Activated CD4-positive, alpha-beta memory T cell treated with anti-CD3 and anti-CD28 coated beads for 36 hours (primary cell): Measurements from ENCODE around the gene UEVLD. TPM values are rescaled to one million over a fixed set of nuclear protein-coding genes. Genes with fewer than 3 reads are reported as not detected.
"Not testable (repeated sequence)": the region's sequence is repeated elsewhere in the genome, so short reads cannot be mapped to it uniquely, and the experiment has no call there.

Source experiments
- CTCF ChIA-PET: fragments of 350-600 bp; sonication (Branson Sonifier 250); formaldehyde crosslinking; loops from one replicate; lab custom pipeline; 2021; ENCODE audit warnings: antibody characterized with exemption, inconsistent platforms; lab: Charles Lee
- POLR2A ChIA-PET: fragments of 350-600 bp; sonication (Branson Sonifier 250); formaldehyde crosslinking; loops from one replicate; lab custom pipeline; 2021; ENCODE audit warnings: antibody characterized with exemption; lab: Charles Lee
- DNase-seq: peaks from one replicate; pipeline ENCODE4 v3.0.0-alpha.2; 2020
- H3K27ac Mint-ChIP-seq: one replicate; pipeline ENCODE4 v1.8.0; 2021; ENCODE audit warnings: mixed read lengths
- H3K27me3 Mint-ChIP-seq: one replicate; pipeline ENCODE4 v1.8.0; 2021; ENCODE audit warnings: mixed read lengths
- H3K36me3 Mint-ChIP-seq: one replicate; pipeline ENCODE4 v1.8.0; 2021; ENCODE audit warnings: mixed read lengths
- H3K4me1 Mint-ChIP-seq: one replicate; pipeline ENCODE4 v1.8.0; 2021; ENCODE audit warnings: low read depth, mixed read lengths
- H3K4me3 Mint-ChIP-seq: one replicate; pipeline ENCODE4 v1.8.0; 2021; ENCODE audit warnings: mild to moderate bottlenecking, mixed read lengths
- H3K9me3 Mint-ChIP-seq: one replicate; pipeline ENCODE4 v1.8.0; 2021; ENCODE audit warnings: mixed read lengths
- intact Hi-C: fragments of 100-400 bp; cut with micrococcal nuclease; formaldehyde crosslinking; loops from one replicate; pipeline ENCODE4 v1.15.1; 2023
- total RNA-seq, 2 experiments: library from RNA; stranded (reverse); gene quantifications; one replicate each; pipeline ENCODE4 v1.2.3, GENCODE V29; 2021

The UEVLD gene
- total RNA-seq, 2 experiments from 2014 or later, result 20.9 to 26.2 TPM

- ChIA-PET POLR2A (interaction anchor here (1.3 to 4.6 kb wide), 3 partner anchors 14 to 89 kb away, joined by 4 to 61 read pairs (median 10); partner anchors contain the start of genes SPTY2D1 and TSG101), CTCF (interaction anchor here (1.0 to 2.9 kb wide), 5 partner anchors 14 to 149 kb away, joined by 3 to 24 read pairs (median 4); partner anchors contain the start of gene SPTY2D1)
- peak overlapping the region; percentile 77 for H3K27ac Mint-ChIP-seq
- peak; percentile 14 for DNase-seq
- intact Hi-C loops, result loop anchor here (1.0 to 5.0 kb wide), 5 partner anchors 18 to 149 kb away; partner anchors contain the start of genes SPTY2D1 and UEVLD
- peak overlapping the region; percentile 5 for H3K4me3 Mint-ChIP-seq
- H3K4me1 Mint-ChIP-seq, result peaks cover 46% of the 10 kb centered on the region
- H3K27me3 Mint-ChIP-seq, result no peaks in the 10 kb centered on the region
- peaks cover 29% of the 10 kb centered on the region for H3K36me3 Mint-ChIP-seq
- no peaks in the 10 kb centered on the region for H3K9me3 Mint-ChIP-seq
These were observed 27.3 kb upstream of the UEVLD start for GRCh38 chr11:18615628-18616392.

- Mint-ChIP-seq H3K4me1 (peaks cover 41% of the 10 kb centered on the region), H3K4me3 (no peak overlapping the region), H3K27ac (no peak overlapping the region), H3K9me3 (no peaks in the 10 kb centered on the region), H3K36me3 (peaks cover 36% of the 10 kb centered on the region), H3K27me3 (no peaks in the 10 kb centered on the region)
- POLR2A ChIA-PET, result interaction anchor here (4.6 kb wide), 1 partner anchor 19 kb away, joined by 61 read pairs; the partner anchor contains the start of gene SPTY2D1
- no peak for DNase-seq
- CTCF ChIA-PET, result interaction anchor here (1.0 to 2.9 kb wide), 3 partner anchors 18 to 371 kb away, joined by 4 to 24 read pairs (median 5); partner anchors contain the start of genes SPTY2D1 and UEVLD
- intact Hi-C loops, result loop anchor here (5.0 kb wide), 2 partner anchors 147 to 148 kb away; no protein-coding TSS in a partner anchor
These were observed 26.1 kb upstream of the UEVLD start for GRCh38 chr11:18614667-18615066.

- Mint-ChIP-seq H3K36me3 (peaks cover 39% of the 10 kb centered on the region), H3K27me3 (no peaks in the 10 kb centered on the region), H3K4me1 (peaks cover 23% of the 10 kb centered on the region), H3K27ac (no peak overlapping the region), H3K4me3 (no peak overlapping the region), H3K9me3 (no peaks in the 10 kb centered on the region)
- ChIA-PET POLR2A (no interaction called here), CTCF (interaction anchor here (1.0 kb wide), 1 partner anchor 116 kb away, joined by 3 read pairs; no protein-coding TSS in a partner anchor)
- DNase-seq, result no peak
- intact Hi-C loops, result no loop called here
These were observed 23.9 kb upstream of the UEVLD start for GRCh38 chr11:18612394-18612793.

GRCh38 chr11:18611196-18611595, 22.7 kb upstream of the UEVLD start:
- intact Hi-C loops, result no loop called here
- H3K4me1 Mint-ChIP-seq, result peaks cover 12% of the 10 kb centered on the region
- ChIA-PET POLR2A (no interaction called here), CTCF (no interaction called here)
- peaks cover 39% of the 10 kb centered on the region for H3K36me3 Mint-ChIP-seq
- H3K27ac Mint-ChIP-seq, result no peak overlapping the region
- DNase-seq, result no peak
- no peaks in the 10 kb centered on the region for H3K9me3 Mint-ChIP-seq
- no peaks in the 10 kb centered on the region for H3K27me3 Mint-ChIP-seq
- no peak overlapping the region for H3K4me3 Mint-ChIP-seq

- no peaks in the 10 kb centered on the region for H3K4me1 Mint-ChIP-seq
- DNase-seq, result no peak
- no peak overlapping the region for H3K4me3 Mint-ChIP-seq
- ChIA-PET POLR2A (no interaction called here), CTCF (no interaction called here)
- intact Hi-C loops, result no loop called here
- no peak overlapping the region for H3K27ac Mint-ChIP-seq
- H3K27me3 Mint-ChIP-seq, result no peaks in the 10 kb centered on the region
- no peaks in the 10 kb centered on the region for H3K9me3 Mint-ChIP-seq
- peaks cover 20% of the 10 kb centered on the region for H3K36me3 Mint-ChIP-seq
These were observed 19.8 kb upstream of the UEVLD start for GRCh38 chr11:18608376-18608775.

- no peaks in the 10 kb centered on the region for H3K4me1 Mint-ChIP-seq
- no peak overlapping the region for H3K27ac Mint-ChIP-seq
- H3K9me3 Mint-ChIP-seq, result no peaks in the 10 kb centered on the region
- no peaks in the 10 kb centered on the region for H3K27me3 Mint-ChIP-seq
- no peak overlapping the region for H3K4me3 Mint-ChIP-seq
- peaks cover 1% of the 10 kb centered on the region for H3K36me3 Mint-ChIP-seq
- intact Hi-C loops, result no loop called here
- POLR2A ChIA-PET, result no interaction called here
- CTCF ChIA-PET, result no interaction called here
- DNase-seq, result no peak
These were observed 12.5 kb upstream of the UEVLD start for GRCh38 chr11:18600915-18601569.

- Mint-ChIP-seq H3K9me3 (no peaks in the 10 kb centered on the region), H3K36me3 (peaks cover under 1% of the 10 kb centered on the region), H3K27me3 (no peaks in the 10 kb centered on the region), H3K4me1 (no peaks in the 10 kb centered on the region), H3K4me3 (no peak within 1 kb of the TSS), H3K27ac (no peak within 1 kb of the TSS)
- ChIA-PET CTCF (no interaction called here), POLR2A (no interaction called here)
- no peak for DNase-seq
- intact Hi-C loops, result no loop called here
These were observed 11.3 kb upstream of the UEVLD start, which contains the start of gene MISFA for GRCh38 chr11:18599739-18600230. Gene MISFA (plus strand): TSS chr11:18599789. CDS start chr11:18599929, 140 bp downstream.

- intact Hi-C loops, result no loop called here
- no peaks in the 10 kb centered on the region for H3K9me3 Mint-ChIP-seq
- ChIA-PET POLR2A (no interaction called here), CTCF (no interaction called here)
- peaks cover 10% of the 10 kb centered on the region for H3K4me1 Mint-ChIP-seq
- no peaks in the 10 kb centered on the region for H3K36me3 Mint-ChIP-seq
- no peak overlapping the region for H3K4me3 Mint-ChIP-seq
- no peak for DNase-seq
- H3K27me3 Mint-ChIP-seq, result no peaks in the 10 kb centered on the region
- no peak overlapping the region for H3K27ac Mint-ChIP-seq
These were observed 6.6 kb upstream of the UEVLD start for GRCh38 chr11:18594999-18595749.

- H3K36me3 Mint-ChIP-seq, DNase-seq, H3K27ac Mint-ChIP-seq, intact Hi-C loops, POLR2A ChIA-PET, H3K4me3 Mint-ChIP-seq, H3K27me3 Mint-ChIP-seq, CTCF ChIA-PET, H3K9me3 Mint-ChIP-seq: not testable (repeated sequence)
- H3K4me1 Mint-ChIP-seq, result peaks cover 10% of the 10 kb centered on the region
These were observed 5.6 kb upstream of the UEVLD start for GRCh38 chr11:18594088-18594487.

- ChIA-PET POLR2A (interaction anchor here (0.9 to 1.1 kb wide), 2 partner anchors 43 to 64 kb away, joined by 3 to 5 read pairs; partner anchors contain the start of gene TSG101), CTCF (interaction anchor here (1.0 kb wide), 1 partner anchor 140 kb away, joined by 3 read pairs; no protein-coding TSS in a partner anchor)
- no peak for DNase-seq
- H3K27ac Mint-ChIP-seq, result no peak overlapping the region
- intact Hi-C loops, result no loop called here
- no peaks in the 10 kb centered on the region for H3K9me3 Mint-ChIP-seq
- H3K36me3 Mint-ChIP-seq, result no peaks in the 10 kb centered on the region
- H3K27me3 Mint-ChIP-seq, result no peaks in the 10 kb centered on the region
- H3K4me1 Mint-ChIP-seq, result peaks cover 10% of the 10 kb centered on the region
- no peak overlapping the region for H3K4me3 Mint-ChIP-seq
These were observed 2.0 kb upstream of the UEVLD start for GRCh38 chr11:18590571-18590970.

- Mint-ChIP-seq H3K4me1 (peaks cover 19% of the 10 kb centered on the region), H3K9me3 (no peaks in the 10 kb centered on the region), H3K4me3 (no peak overlapping the region), H3K27me3 (no peaks in the 10 kb centered on the region), H3K36me3 (peaks cover 14% of the 10 kb centered on the region), H3K27ac (no peak overlapping the region)
- ChIA-PET POLR2A (no interaction called here), CTCF (interaction anchor here (1.2 kb wide), 1 partner anchor 41 kb away, joined by 4 read pairs; no protein-coding TSS in a partner anchor)
- intact Hi-C loops, result no loop called here
- DNase-seq, result no peak
These were observed 6.7 kb downstream of the UEVLD start for GRCh38 chr11:18581825-18582224.
